SK-N-SH (cell line): ENCODE results near the gene NR6A1. TPM values are rescaled to one million over a fixed set of nuclear protein-coding genes. Genes with fewer than 3 reads are reported as not detected.

Experiments used
- CTCF ChIA-PET: fragments of 300-600, 350-600 bp; formaldehyde crosslinking; extraction: SDS; loops from one replicate; lab custom pipeline; 2021; lab: Yijun Ruan, JAX
- POLR2A ChIA-PET: fragments of 350-600 bp; sonication (Branson Sonifier 250); formaldehyde crosslinking; extraction: SDS; loops from one replicate; lab custom pipeline; 2020; ENCODE audit warnings: antibody characterized with exemption, inconsistent platforms; lab: Yijun Ruan, JAX
- DNase-seq: peaks from one replicate; pipeline ENCODE4 v3.0.0; 2012
- H2AFZ ChIP-seq: fragments of 200-600 bp; sonication (generic); 2 replicates; pipeline ENCODE4 v1.8.1; 2016; ENCODE audit warnings: antibody characterized with exemption, mild to moderate bottlenecking, low read depth
- H3F3A ChIP-seq: fragments of 200-600 bp; sonication (generic); replicated peaks from 2 replicates; pipeline ENCODE3; 2016; ENCODE audit warnings: antibody characterized with exemption, mild to moderate bottlenecking; ENCODE audit not compliant: insufficient read depth
- H3K27ac ChIP-seq, 2 experiments: fragments of 200-500 bp in 1 of 2; fragments of 200-600 bp in 1 of 2; sonication (Bioruptor generic) in 1 of 2; sonication (generic), shearing (Covaris generic) in 1 of 2; 2 replicates each; pipeline versions ENCODE4 v1.5.1 to v1.6.1; 2014 to 2016; ENCODE audit warnings: low read depth in 2 of 2, inconsistent platforms in 1 of 2, low read length in 1 of 2, mild to moderate bottlenecking in 1 of 2, mixed read lengths in 1 of 2
- H3K27me3 ChIP-seq: fragments of 200-600 bp; sonication (generic), shearing (Covaris generic); 2 replicates; pipeline ENCODE4 v1.6.1; 2016; ENCODE audit warnings: mixed run types; ENCODE audit not compliant: insufficient read depth
- H3K36me3 ChIP-seq, 2 experiments: fragments of 200-500 bp in 1 of 2; fragments of 200-600 bp in 1 of 2; sonication (Bioruptor generic) in 1 of 2; sonication (generic) in 1 of 2; replicated peaks in 1 of 2; 2 replicates each; pipeline versions ENCODE3 to v1.5.1; 2014 to 2016; ENCODE audit warnings: low read length in 1 of 2, mild to moderate bottlenecking in 1 of 2; ENCODE audit not compliant: insufficient read depth in 2 of 2, control insufficient read depth in 1 of 2
- H3K4me1 ChIP-seq, 2 experiments: fragments of 200-500 bp in 1 of 2; fragments of 200-600 bp in 1 of 2; sonication (Bioruptor generic) in 1 of 2; sonication (generic), shearing (Covaris generic) in 1 of 2; 2 replicates each; pipeline versions ENCODE4 v1.5.1 to v1.6.1; 2014 to 2016; ENCODE audit warnings: low read depth in 1 of 2, low read length in 1 of 2, mixed run types in 1 of 2; ENCODE audit not compliant: insufficient read depth in 2 of 2, control insufficient read depth in 1 of 2
- H3K4me2 ChIP-seq: fragments of 200-600 bp; sonication (generic), shearing (Covaris generic); 2 replicates; pipeline ENCODE4 v1.6.1; 2017; ENCODE audit warnings: mixed run types
- H3K4me3 ChIP-seq, 2 experiments: fragments of 200-500 bp in 1 of 2; fragments of 200-600 bp in 1 of 2; sonication (Bioruptor generic) in 1 of 2; sonication (generic), shearing (Covaris generic) in 1 of 2; 2 replicates each; pipeline versions ENCODE4 v1.5.1 to v1.8.1; 2014 to 2016; ENCODE audit warnings: low read depth in 2 of 2, inconsistent platforms in 1 of 2, low read length in 1 of 2, mild to moderate bottlenecking in 1 of 2, mixed read lengths in 1 of 2, moderate library complexity in 1 of 2
- H3K79me2 ChIP-seq: fragments of 200-600 bp; sonication (generic); 2 replicates; pipeline ENCODE4 v1.8.1; 2017; ENCODE audit warnings: mild to moderate bottlenecking; ENCODE audit not compliant: insufficient read depth
- H3K9ac ChIP-seq: fragments of 200-600 bp; sonication (generic); 2 replicates; pipeline ENCODE4 v1.6.1; 2017; ENCODE audit warnings: mixed run types
- H3K9me2 ChIP-seq: fragments of 200-600 bp; sonication (generic); 2 replicates; pipeline ENCODE4 v1.6.1; 2017; ENCODE audit warnings: mixed run types
- H3K9me3 ChIP-seq: fragments of 200-600 bp; sonication (generic); 2 replicates; pipeline ENCODE4 v1.6.1; 2017; ENCODE audit warnings: mixed run types, mild to moderate bottlenecking, moderate library complexity
- H4K20me1 ChIP-seq: fragments of 200-600 bp; sonication (generic); 2 replicates; pipeline ENCODE4 v1.6.1; 2017; ENCODE audit warnings: mild to moderate bottlenecking, mixed run types; ENCODE audit not compliant: insufficient read depth
- CHD2 ChIP-seq: fragments of 150-350 bp; IDR thresholded peaks from 2 replicates; pipeline ENCODE4 v1.6.1; 2018; ENCODE audit warnings: low read length; ENCODE audit not compliant: partially characterized antibody
- FOSL2 ChIP-seq: IDR thresholded peaks from 2 replicates; pipeline ENCODE4 v1.4.0; 2012; ENCODE audit warnings: low read depth, mild to moderate bottlenecking, moderate library complexity, borderline replicate concordance
- FOXM1 ChIP-seq: IDR thresholded peaks from 2 replicates; pipeline ENCODE4 v1.4.0; 2012; ENCODE audit warnings: low read depth, mild to moderate bottlenecking
- GATA2 ChIP-seq: sonication (generic); formaldehyde crosslinking; IDR thresholded peaks from 2 replicates; pipeline ENCODE4 v1.5.0; 2020; ENCODE audit warnings: mild to moderate bottlenecking, missing genetic modification reagents
- JUND ChIP-seq: IDR thresholded peaks from 2 replicates; pipeline ENCODE4 v1.4.0; 2012
- MEF2A ChIP-seq: IDR thresholded peaks from 2 replicates; pipeline ENCODE4 v1.4.0; 2012; ENCODE audit warnings: low read depth, borderline replicate concordance
- MXI1 ChIP-seq: IDR thresholded peaks from 2 replicates; pipeline ENCODE4 v1.6.1; 2012; ENCODE audit warnings: mild to moderate bottlenecking, low read depth, low read length, improper control_type of control experiment
- NFIC ChIP-seq: IDR thresholded peaks from 2 replicates; pipeline ENCODE4 v1.4.0; 2012; ENCODE audit warnings: borderline replicate concordance
- NRF1 ChIP-seq: IDR thresholded peaks from 2 replicates; pipeline ENCODE4 v1.6.1; 2012; ENCODE audit warnings: low read depth, mild to moderate bottlenecking, low read length
- PBX3 ChIP-seq: IDR thresholded peaks from 2 replicates; pipeline ENCODE4; 2012
- POLR2AphosphoS5 ChIP-seq: IDR thresholded peaks from 2 replicates; pipeline ENCODE4 v1.6.1; 2012; ENCODE audit warnings: low read depth, low read length
- RAD21 ChIP-seq: IDR thresholded peaks from 2 replicates; pipeline ENCODE4 v1.6.1; 2012; ENCODE audit warnings: mild to moderate bottlenecking, low read length
- RFX5 ChIP-seq: IDR thresholded peaks from 2 replicates; pipeline ENCODE4 v1.6.1; 2012; ENCODE audit warnings: mild to moderate bottlenecking, improper control_type of control experiment, low read length
- RXRA ChIP-seq: IDR thresholded peaks from 2 replicates; pipeline ENCODE4 v1.4.0; 2012; ENCODE audit warnings: low read depth, mild to moderate bottlenecking, borderline replicate concordance
- SMC3 ChIP-seq: IDR thresholded peaks from 2 replicates; pipeline ENCODE4 v1.6.1; 2012; ENCODE audit warnings: low read depth, low read length, improper control_type of control experiment
- TAF1 ChIP-seq: IDR thresholded peaks from 2 replicates; pipeline ENCODE4 v1.6.1; 2012; ENCODE audit warnings: low read depth, mild to moderate bottlenecking, low read length, moderate library complexity, borderline replicate concordance
- TCF12 ChIP-seq: IDR thresholded peaks from 2 replicates; pipeline ENCODE4 v1.4.0; 2012
- USF2 ChIP-seq: fragments of 150-350 bp; IDR thresholded peaks from 2 replicates; pipeline ENCODE4 v1.6.1; 2017; ENCODE audit warnings: antibody characterized with exemption, low read length, low read depth, borderline replicate concordance
- WGBS: methylation state at CpG from one replicate; pipeline ENCODE4 v1.1.6; 2017; ENCODE audit warnings: low lambda C conversion rate; 5-methylcytosine and 5-hydroxymethylcytosine counted together
- polyA plus RNA-seq, 3 experiments: library from polyadenylated mRNA; depleted of rRNA; stranded (reverse); fragments of >200 nt; gene quantifications; 2 replicates each; pipeline ENCODE4 v1.2.3, GENCODE V29; 2012
- TF ChIP-seq, protein P1 (sequence below): IDR thresholded peaks from 2 replicates; pipeline ENCODE4 v1.4.0; 2012; ENCODE audit warnings: low read depth
- TF ChIP-seq, protein P2 (sequence below): IDR thresholded peaks from 2 replicates; pipeline ENCODE4 v1.4.0; 2012; ENCODE audit warnings: low read depth, borderline replicate concordance

Gene NR6A1
- polyA plus RNA-seq, 1 of the 3 experiments (the other 2 are of a cell fraction), result 1.2 TPM

- TF ChIP-seq, protein P1, sequence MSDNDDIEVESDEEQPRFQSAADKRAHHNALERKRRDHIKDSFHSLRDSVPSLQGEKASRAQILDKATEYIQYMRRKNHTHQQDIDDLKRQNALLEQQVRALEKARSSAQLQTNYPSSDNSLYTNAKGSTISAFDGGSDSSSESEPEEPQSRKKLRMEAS, result no peak
- TF ChIP-seq, protein P2, sequence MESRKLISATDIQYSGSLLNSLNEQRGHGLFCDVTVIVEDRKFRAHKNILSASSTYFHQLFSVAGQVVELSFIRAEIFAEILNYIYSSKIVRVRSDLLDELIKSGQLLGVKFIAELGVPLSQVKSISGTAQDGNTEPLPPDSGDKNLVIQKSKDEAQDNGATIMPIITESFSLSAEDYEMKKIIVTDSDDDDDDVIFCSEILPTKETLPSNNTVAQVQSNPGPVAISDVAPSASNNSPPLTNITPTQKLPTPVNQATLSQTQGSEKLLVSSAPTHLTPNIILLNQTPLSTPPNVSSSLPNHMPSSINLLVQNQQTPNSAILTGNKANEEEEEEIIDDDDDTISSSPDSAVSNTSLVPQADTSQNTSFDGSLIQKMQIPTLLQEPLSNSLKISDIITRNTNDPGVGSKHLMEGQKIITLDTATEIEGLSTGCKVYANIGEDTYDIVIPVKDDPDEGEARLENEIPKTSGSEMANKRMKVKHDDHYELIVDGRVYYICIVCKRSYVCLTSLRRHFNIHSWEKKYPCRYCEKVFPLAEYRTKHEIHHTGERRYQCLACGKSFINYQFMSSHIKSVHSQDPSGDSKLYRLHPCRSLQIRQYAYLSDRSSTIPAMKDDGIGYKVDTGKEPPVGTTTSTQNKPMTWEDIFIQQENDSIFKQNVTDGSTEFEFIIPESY, result no peak
- TF ChIP-seq JUND (no peak), USF2 (no peak), TAF1 (no peak), TCF12 (no peak), CHD2 (no peak), RXRA (no peak), SMC3 (no peak), RAD21 (no peak), FOSL2 (no peak), MEF2A (no peak)
- H3F3A ChIP-seq, result peaks cover 22% of the 10 kb centered on the region
- H3K9ac ChIP-seq, result no peak overlapping the region
- no peak overlapping the region for H3K4me3 ChIP-seq
- H3K9me3 ChIP-seq, result no peaks in the 10 kb centered on the region
- no peak for DNase-seq
- H3K4me1 ChIP-seq, result peaks cover 0 to 17% of the 10 kb centered on the region in 2 experiments; a peak in 2 of 4 replicates
- no peak overlapping the region for H2AFZ ChIP-seq
- H3K9me2 ChIP-seq, result no peaks in the 10 kb centered on the region
- ChIA-PET CTCF (interaction anchor here (0.9 to 7.6 kb wide), 2 partner anchors 13 to 140 kb away, joined by 4 to 39 read pairs; partner anchors contain the start of gene NR6A1), POLR2A (no interaction called here)
- peak overlapping the region in 1 of 2 experiments; percentile 78; a peak in 2 of 4 replicates for H3K27ac ChIP-seq
- H3K36me3 ChIP-seq, result no peaks in the 10 kb centered on the region
- H4K20me1 ChIP-seq, result no peaks in the 10 kb centered on the region
- H3K27me3 ChIP-seq, result no peaks in the 10 kb centered on the region
- no peaks in the 10 kb centered on the region for H3K79me2 ChIP-seq
- no peak overlapping the region for H3K4me2 ChIP-seq
Measured at GRCh38 chr9:124631326-124631725, 139.8 kb downstream of the NR6A1 start.

GRCh38 chr9:124629600-124629999, 141.5 kb downstream of the NR6A1 start:
- Histone ChIP-seq H4K20me1 (no peaks in the 10 kb centered on the region), H3K79me2 (no peaks in the 10 kb centered on the region), H3K4me3 (no peak overlapping the region), H3K27ac (peak overlapping the region; percentile 4 to 7; a peak in 2 of 4 replicates), H3K9me3 (no peaks in the 10 kb centered on the region), H3K36me3 (no peaks in the 10 kb centered on the region), H3K27me3 (no peaks in the 10 kb centered on the region), H3F3A (peaks cover 22% of the 10 kb centered on the region), H2AFZ (no peak overlapping the region), H3K4me1 (peaks cover 13 to 20% of the 10 kb centered on the region in 2 experiments), H3K4me2 (no peak overlapping the region), H3K9ac (no peak overlapping the region), H3K9me2 (no peaks in the 10 kb centered on the region)
- WGBS, result 69% methylated on average over 2 of the region's 2 CpGs
- ChIA-PET POLR2A (no interaction called here), CTCF (interaction anchor here (1.0 to 4.3 kb wide), 3 partner anchors 12 to 83 kb away, joined by 3 to 27 read pairs (median 14); no protein-coding TSS in a partner anchor)
- DNase-seq, result no peak
- TF ChIP-seq FOSL2 (peak; percentile 32; the same call in 1 of the 2 replicates), NRF1 (no peak), USF2 (no peak), TCF12 (peak; percentile 34; the same call in 1 of the 2 replicates), GATA2 (no peak), MXI1 (no peak), NFIC (peak; percentile 74; the same call in 1 of the 2 replicates), RXRA (no peak), SMC3 (no peak), FOXM1 (no peak), PBX3 (peak; percentile 52), POLR2AphosphoS5 (no peak), RFX5 (no peak)
- TF ChIP-seq, protein P1, result 0 out of 2 replicates have a peak, but pooled peaks have one; percentile 21
